Brain microvascular endothelial cell (primary cell): Measurements from ENCODE around the gene NAALAD2.
"Not testable (repeated sequence)": the region's sequence is repeated elsewhere in the genome, so short reads cannot be mapped to it uniquely, and the experiment has no call there.

Experiments
- DNase-seq: peaks from one replicate; pipeline ENCODE4 v3.0.0-alpha.2; 2020
- H3K27ac ChIP-seq: fragments of 250-450 bp; sonication (Bioruptor Pico); 2 replicates; pipeline ENCODE4 v1.5.1; 2020; ENCODE audit warnings: mild to moderate bottlenecking, moderate library complexity
- H3K27me3 ChIP-seq: fragments of 250-450 bp; sonication (Bioruptor Pico); replicated peaks from 2 replicates; pipeline ENCODE4 v1.5.1; 2020; ENCODE audit warnings: mild to moderate bottlenecking
- H3K36me3 ChIP-seq: fragments of 250-450 bp; sonication (Bioruptor Pico); replicated peaks from 2 replicates; pipeline ENCODE4 v1.5.1; 2020; ENCODE audit warnings: mild to moderate bottlenecking
- H3K4me3 ChIP-seq: 2 replicates; pipeline ENCODE4 v1.5.1; 2011; ENCODE audit warnings: low read depth, mild to moderate bottlenecking, control low read depth, low read length, moderate library complexity
- in situ Hi-C: cut with HindIII; loops from 2 replicates; pipeline ENCODE4 v1.10.0; 2017; ENCODE audit warnings: low sequenced_read_pairs, low pct_ligation_motif_present
- TF ChIP-seq, protein P1 (sequence below): IDR thresholded peaks from 2 replicates; pipeline ENCODE4 v1.5.1; 2011; ENCODE audit warnings: low read depth, mild to moderate bottlenecking, moderate library complexity, low read length, control low read depth, inconsistent platforms; ENCODE audit errors: missing control alignments

NAALAD2 gene

DNA sequence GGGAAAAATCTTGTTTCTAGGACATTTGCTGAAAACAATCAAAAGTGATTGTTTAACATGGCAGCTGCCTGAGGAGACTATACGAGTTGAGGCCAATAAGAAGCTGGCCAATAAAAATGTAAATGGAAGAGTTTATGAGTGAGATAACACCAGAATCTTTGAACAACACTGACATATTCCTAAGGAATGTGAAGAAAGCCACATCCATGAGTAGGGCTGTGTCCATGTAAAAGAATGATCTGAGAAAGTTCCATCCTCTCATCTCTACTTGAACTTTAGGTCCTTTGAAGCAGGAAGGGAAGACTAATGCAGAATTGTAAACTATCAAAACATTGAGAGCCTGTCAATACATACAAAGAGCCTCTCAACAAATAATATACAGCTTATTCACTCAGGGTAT is 95.3 kb downstream of the NAALAD2 start:
- TF ChIP-seq, protein P1, sequence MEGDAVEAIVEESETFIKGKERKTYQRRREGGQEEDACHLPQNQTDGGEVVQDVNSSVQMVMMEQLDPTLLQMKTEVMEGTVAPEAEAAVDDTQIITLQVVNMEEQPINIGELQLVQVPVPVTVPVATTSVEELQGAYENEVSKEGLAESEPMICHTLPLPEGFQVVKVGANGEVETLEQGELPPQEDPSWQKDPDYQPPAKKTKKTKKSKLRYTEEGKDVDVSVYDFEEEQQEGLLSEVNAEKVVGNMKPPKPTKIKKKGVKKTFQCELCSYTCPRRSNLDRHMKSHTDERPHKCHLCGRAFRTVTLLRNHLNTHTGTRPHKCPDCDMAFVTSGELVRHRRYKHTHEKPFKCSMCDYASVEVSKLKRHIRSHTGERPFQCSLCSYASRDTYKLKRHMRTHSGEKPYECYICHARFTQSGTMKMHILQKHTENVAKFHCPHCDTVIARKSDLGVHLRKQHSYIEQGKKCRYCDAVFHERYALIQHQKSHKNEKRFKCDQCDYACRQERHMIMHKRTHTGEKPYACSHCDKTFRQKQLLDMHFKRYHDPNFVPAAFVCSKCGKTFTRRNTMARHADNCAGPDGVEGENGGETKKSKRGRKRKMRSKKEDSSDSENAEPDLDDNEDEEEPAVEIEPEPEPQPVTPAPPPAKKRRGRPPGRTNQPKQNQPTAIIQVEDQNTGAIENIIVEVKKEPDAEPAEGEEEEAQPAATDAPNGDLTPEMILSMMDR = no peak
- Histone ChIP-seq H3K27ac (no peak overlapping the region), H3K27me3 (no peaks in the 10 kb centered on the region), H3K36me3 (no peaks in the 10 kb centered on the region), H3K4me3 (no peak overlapping the region)
- in situ Hi-C loops = no loop called here
- DNase-seq = peak; percentile 57

DNA sequence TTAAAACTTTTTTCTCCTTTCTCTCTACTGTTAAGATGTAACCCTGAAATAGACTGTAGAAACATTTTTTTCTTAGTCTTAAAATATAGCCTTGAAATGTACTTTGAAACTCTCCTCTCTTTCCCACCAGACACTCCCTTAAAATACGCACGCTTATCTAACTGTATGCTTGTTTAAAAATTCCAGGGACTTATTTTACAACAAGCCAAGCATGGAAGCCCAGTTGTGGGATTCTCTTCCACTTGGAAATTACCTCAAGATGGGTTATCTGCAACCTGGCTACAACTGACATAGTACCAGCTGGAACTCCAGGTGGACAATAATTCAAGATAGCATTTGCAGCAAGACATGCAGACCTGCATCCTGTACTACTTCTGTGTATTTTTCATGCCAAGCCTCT is 100.5 kb downstream of the NAALAD2 start:
- H3K27me3 ChIP-seq = no peaks in the 10 kb centered on the region
- TF ChIP-seq, protein P1 = no peak
- no peaks in the 10 kb centered on the region for H3K36me3 ChIP-seq
- in situ Hi-C loops = no loop called here
- no peak overlapping the region for H3K4me3 ChIP-seq
- no peak for DNase-seq
- H3K27ac ChIP-seq = no peak overlapping the region

DNA sequence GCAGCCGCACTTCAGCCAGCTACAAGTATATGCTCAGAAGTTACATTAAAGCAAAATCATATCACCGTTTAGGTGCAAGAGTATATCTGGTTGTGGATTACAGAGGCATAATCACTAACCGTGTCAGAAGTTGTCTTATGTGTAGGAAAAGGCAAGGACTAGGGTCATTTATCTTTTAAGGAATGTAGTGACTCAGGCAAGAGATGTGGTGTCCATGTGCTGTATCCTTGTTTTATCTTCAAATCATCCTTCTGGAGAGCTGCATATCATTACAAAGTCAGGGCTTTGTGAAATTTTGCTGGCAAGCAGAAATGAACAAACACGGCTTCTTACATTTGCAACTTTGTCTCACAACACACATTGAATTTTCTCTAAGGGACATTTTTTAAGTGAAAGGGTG is 101.1 kb downstream of the NAALAD2 start:
- in situ Hi-C loops = no loop called here
- H3K36me3 ChIP-seq = no peaks in the 10 kb centered on the region
- no peaks in the 10 kb centered on the region for H3K27me3 ChIP-seq
- no peak overlapping the region for H3K4me3 ChIP-seq
- TF ChIP-seq, protein P1 = no peak
- no peak overlapping the region for H3K27ac ChIP-seq
- peak; percentile 41 for DNase-seq

DNA sequence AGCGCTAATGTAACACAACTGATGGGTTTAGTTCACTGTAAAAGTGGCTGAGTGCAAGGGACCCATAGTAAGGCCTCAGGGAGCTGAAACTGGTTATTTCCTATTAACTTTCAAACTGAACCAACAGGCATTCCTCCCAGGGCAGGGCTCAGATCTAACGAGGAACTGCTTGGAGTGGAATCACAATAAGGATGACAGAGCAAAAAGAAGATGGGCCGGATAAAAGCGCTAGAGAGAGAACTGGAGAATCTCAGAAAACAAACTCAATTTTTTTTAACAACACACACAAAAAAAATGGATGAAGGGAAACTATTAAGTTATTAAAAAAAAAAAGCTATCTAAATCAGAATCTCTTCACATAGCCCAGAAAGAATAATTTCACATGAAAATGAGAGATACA is 102.5 kb downstream of the NAALAD2 start:
- Histone ChIP-seq H3K4me3 (no peak overlapping the region), H3K27me3 (no peaks in the 10 kb centered on the region), H3K36me3 (no peaks in the 10 kb centered on the region), H3K27ac (no peak overlapping the region)
- no peak for DNase-seq
- in situ Hi-C loops = no loop called here
- TF ChIP-seq, protein P1 = no peak

DNA sequence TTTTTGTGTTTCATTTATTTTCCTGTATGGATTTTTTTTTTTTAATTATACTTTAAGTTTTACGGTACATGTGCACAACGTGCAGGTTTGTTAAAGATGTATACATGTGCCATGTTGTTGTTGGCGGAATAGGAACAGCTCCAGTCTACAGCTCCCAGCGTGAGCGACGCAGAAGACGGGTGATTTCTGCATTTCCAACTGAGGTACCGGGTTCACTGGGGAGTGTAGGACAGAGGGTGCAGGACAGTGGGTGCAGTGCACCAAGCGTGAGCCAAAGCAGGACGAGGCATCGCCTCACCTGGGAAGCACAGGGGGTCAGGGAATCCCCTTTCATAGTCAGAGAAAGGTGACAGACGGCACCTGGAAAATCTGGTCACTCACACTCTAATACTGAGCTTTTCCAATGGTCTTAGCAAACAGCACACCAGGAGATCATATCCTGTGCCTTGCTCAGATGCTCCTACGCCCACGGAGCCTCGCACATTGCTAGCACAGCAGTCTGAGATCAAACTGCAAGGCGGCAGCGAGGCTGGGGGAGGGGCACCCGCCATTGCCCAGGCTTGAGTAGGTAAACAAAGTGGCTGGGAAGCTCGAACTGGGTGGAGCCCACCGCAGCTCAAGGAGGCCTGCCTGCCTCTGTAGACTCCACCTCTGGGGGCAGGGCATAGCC is 105.6 kb downstream of the NAALAD2 start:
- DNase-seq = peak; percentile 27

DNA sequence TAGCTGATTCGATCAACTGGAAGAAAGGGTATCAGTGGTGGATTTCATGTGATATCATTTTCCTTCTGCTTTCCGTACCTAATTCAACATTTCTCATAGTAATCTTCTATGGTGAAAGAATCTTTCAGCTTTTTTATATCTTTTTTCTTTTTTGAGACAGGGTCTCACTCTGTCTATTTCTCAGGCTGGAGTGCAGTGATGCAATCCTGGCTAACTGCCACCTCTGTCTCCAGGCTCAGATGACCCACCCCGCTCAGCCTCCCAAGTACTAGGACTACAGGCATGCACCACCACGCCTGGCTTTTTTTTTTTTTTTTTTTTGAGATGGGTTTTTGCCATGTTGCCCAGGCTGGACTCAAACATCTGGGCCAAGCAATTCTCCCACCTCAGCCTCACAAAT is 107.0 kb downstream of the NAALAD2 start:
- H3K27ac ChIP-seq = no peak overlapping the region
- no peak overlapping the region for H3K4me3 ChIP-seq
- in situ Hi-C loops = no loop called here
- H3K27me3 ChIP-seq = no peaks in the 10 kb centered on the region
- DNase-seq = no peak
- TF ChIP-seq, protein P1 = no peak
- H3K36me3 ChIP-seq = no peaks in the 10 kb centered on the region

More for the DNA sequence above, 105.6 kb downstream of the NAALAD2 start:
- H3K27ac ChIP-seq, H3K4me3 ChIP-seq, in situ Hi-C loops, H3K36me3 ChIP-seq, H3K27me3 ChIP-seq: not testable (repeated sequence)
